ENCODE results near the gene CDK11B. TPM values are rescaled to one million over a fixed set of nuclear protein-coding genes. Genes with fewer than 3 reads are reported as not detected.

The CDK11B gene
- total and polyA plus RNA-seq, 3 experiments from 2014 or later = 18.3 to 45.6 (median 42.2) TPM

DNA sequence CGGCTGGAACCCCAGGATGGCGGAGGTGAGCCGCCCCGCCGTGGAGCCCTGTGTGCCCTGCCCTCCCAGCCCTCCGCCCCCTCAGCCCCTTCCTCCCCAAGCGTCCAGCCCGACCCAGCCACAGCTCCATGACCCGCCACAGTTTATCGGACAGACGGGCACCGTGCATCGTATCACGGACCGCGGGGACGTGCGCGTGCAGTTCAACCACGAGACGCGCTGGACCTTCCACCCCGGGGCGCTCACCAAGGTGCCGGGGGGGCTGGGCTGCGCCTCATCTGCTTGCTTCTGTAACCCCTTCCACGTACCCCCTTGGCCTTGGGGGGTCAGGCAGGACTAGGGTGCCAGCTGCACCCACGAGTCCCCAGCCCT, 33.4 kb downstream of the CDK11B start:
- no peaks in the 10 kb centered on the region for H3K9me3 ChIP-seq (ENCODE audit: low read length)
- ChIA-PET CTCF (interaction anchor here (0.6 kb wide), 1 partner anchor 123 kb away, joined by 3 read pairs; no protein-coding TSS in a partner anchor), POLR2A (interaction anchor here (2.3 kb wide), 1 partner anchor 10 kb away, joined by 21 read pairs; the partner anchor contains the start of gene MIB2)
- no peak overlapping the region for H3K4me3 ChIP-seq (ENCODE audit: low read length)
- Mint-ChIP-seq H3K27me3 (peaks cover 0 to 4% of the 10 kb centered on the region in 2 donors), H3K27ac (no peak overlapping the region), H3K4me3 (no peak overlapping the region), H3K4me1 (peaks cover 7 to 24% (median 10%) of the 10 kb centered on the region in 3 donors), H3K36me3 (peaks cover 0 to 2% (median 0%) of the 10 kb centered on the region in 3 donors), H3K9me3 (peaks cover 0 to 2% (median 0%) of the 10 kb centered on the region in 5 donors)
- H3K27ac ChIP-seq (ENCODE audit: low read depth, low read length) = no peak overlapping the region
- H3K4me1 ChIP-seq (ENCODE audit: insufficient read depth, low read length) = no peaks in the 10 kb centered on the region
- no peaks in the 10 kb centered on the region for H3K27me3 ChIP-seq (ENCODE audit: insufficient read depth, low read length, poor library complexity, severe bottlenecking)
- peak in 1 of 5 donors; percentile 44 for DNase-seq
- no peaks in the 10 kb centered on the region for H3K36me3 ChIP-seq (ENCODE audit: insufficient read depth, low read length)

DNA sequence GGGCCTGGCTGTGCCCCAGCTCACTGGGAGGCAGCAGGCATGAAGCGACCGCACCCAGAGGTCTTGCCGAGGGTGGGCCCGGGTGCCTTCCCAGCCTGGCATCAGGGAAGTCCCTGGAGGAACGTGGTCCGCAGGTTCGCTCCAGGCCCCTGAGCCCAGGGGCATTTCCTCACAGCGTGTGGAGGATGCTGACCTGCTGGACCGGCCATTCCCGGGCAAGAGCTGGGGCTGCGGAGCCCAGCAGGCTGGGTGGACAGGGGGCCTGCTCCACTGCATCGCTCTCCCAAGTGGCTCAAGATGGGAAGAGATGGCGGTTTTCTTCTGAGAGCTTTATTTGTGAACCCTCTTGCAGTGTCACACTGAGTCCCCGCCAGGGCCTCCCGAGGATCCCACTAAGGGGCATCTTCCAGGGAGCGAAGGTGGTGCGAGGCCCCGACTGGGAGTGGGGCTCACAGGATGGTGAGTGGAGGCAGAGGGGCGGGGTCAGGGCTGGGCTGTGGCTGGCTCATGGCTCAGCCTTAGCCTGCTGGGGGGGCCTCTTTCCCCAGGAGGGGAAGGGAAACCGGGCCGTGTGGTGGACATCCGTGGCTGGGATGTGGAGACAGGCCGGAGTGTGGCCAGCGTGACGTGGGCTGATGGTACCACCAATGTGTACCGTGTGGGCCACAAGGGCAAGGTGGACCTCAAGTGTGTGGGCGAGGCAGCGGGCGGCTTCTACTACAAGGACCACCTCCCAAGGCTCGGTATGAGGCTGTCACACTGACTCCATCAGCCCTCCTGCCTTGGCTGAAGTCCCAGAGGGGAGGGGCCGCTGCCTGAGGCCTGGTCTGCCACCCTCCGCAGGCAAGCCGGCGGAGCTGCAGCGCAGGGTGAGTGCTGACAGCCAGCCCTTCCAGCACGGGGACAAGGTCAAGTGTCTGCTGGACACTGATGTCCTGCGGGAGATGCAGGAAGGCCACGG, 34.1 kb downstream of the CDK11B start:
- Mint-ChIP-seq H3K4me3 (no peak overlapping the region), H3K36me3 (no peaks in the 10 kb centered on the region), H3K9me3 (no peaks in the 10 kb centered on the region), H3K4me1 (peaks cover under 1 to 21% (median 8%) of the 10 kb centered on the region in 3 donors), H3K27ac (peak overlapping the region in 1 of 8 donors; percentile 57), H3K27me3 (peaks cover 0 to 2% of the 10 kb centered on the region in 2 donors)
- Histone ChIP-seq H3K4me3 (ENCODE audit: low read length) (no peak overlapping the region), H3K27ac (ENCODE audit: low read depth, low read length) (no peak overlapping the region), H3K27me3 (ENCODE audit: insufficient read depth, low read length, poor library complexity, severe bottlenecking) (no peaks in the 10 kb centered on the region), H3K4me1 (ENCODE audit: insufficient read depth, low read length) (no peaks in the 10 kb centered on the region), H3K36me3 (ENCODE audit: insufficient read depth, low read length) (no peaks in the 10 kb centered on the region), H3K9me3 (ENCODE audit: low read length) (no peaks in the 10 kb centered on the region)
- POLR2A ChIA-PET = interaction anchor here (2.3 kb wide), 1 partner anchor 10 kb away, joined by 21 read pairs; the partner anchor contains the start of gene MIB2
- CTCF ChIA-PET = no interaction called here
- peak in 1 of 5 donors; percentile 47 for DNase-seq

DNA sequence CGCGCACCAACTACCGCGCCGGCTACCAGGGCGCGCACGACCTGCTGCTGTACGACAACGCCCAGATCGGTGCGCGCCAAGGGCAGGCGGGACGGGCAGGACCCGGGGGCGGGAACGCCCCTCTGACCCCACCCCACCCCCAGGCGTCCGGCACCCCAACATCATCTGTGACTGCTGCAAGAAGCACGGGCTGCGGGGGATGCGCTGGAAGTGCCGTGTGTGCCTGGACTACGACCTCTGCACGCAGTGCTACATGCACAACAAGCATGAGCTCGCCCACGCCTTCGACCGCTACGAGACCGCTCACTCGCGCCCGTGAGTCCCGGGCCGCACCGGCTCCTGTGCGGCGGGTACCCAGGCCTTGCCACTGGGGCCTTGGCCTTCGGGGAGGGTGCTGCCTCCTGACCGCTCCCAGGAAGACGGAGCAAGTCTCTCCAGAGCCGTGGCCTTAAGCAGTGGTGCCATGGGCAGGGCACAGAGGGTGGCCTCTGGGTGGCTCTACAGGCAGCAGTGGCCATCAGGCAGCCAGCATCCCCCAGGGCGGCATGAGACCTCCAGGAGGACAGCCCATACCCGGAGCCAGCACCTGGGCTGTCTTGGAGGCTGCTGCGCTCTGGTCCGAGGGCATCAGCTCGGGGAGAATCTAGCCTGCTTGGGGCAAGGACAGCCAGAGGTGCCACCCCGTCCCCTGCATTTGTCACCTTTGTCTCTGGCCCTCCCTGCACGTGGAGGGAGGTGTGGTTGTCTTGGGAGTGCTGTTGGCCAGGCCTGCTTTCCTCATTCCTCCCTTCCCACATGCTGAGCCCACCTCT, 35.0 kb downstream of the CDK11B start:
- Mint-ChIP-seq H3K36me3 (no peaks in the 10 kb centered on the region), H3K27me3 (peaks cover 0 to 2% of the 10 kb centered on the region in 2 donors), H3K27ac (peak overlapping the region in 1 of 8 donors; percentile 29), H3K9me3 (no peaks in the 10 kb centered on the region), H3K4me3 (no peak overlapping the region), H3K4me1 (peaks cover 0 to 21% (median 8%) of the 10 kb centered on the region in 3 donors)
- H3K4me1 ChIP-seq (ENCODE audit: insufficient read depth, low read length) = no peaks in the 10 kb centered on the region
- peak in 1 of 5 donors; percentile 45 for DNase-seq
- H3K27ac ChIP-seq (ENCODE audit: low read depth, low read length) = no peak overlapping the region
- ChIA-PET POLR2A (no interaction called here), CTCF (no interaction called here)
- H3K36me3 ChIP-seq (ENCODE audit: insufficient read depth, low read length) = no peaks in the 10 kb centered on the region
- no peak overlapping the region for H3K4me3 ChIP-seq (ENCODE audit: low read length)
- H3K9me3 ChIP-seq (ENCODE audit: low read length) = no peaks in the 10 kb centered on the region
- no peaks in the 10 kb centered on the region for H3K27me3 ChIP-seq (ENCODE audit: insufficient read depth, low read length, poor library complexity, severe bottlenecking)

DNA sequence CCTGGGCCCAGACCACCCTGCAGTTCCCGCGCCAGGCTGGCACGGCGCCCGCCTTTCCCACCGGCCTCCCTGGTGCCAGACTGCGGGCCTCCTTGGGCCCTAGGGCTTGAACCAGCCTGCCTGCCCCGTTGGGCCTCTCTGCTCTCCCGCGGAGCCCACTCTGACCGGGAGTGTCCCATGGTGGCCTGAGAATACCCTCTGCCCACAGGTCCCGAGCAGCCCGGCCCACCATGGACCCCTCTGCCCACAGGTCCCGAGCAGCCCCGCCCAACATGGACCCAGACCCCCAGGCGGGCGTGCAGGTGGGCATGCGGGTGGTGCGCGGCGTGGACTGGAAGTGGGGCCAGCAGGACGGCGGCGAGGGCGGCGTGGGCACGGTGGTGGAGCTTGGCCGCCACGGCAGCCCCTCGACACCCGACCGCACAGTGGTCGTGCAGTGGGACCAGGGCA, 35.6 kb downstream of the CDK11B start:
- Mint-ChIP-seq H3K27me3 (peaks cover 0 to 2% of the 10 kb centered on the region in 2 donors), H3K36me3 (no peaks in the 10 kb centered on the region), H3K27ac (no peak overlapping the region), H3K4me1 (peaks cover 0 to 18% (median 8%) of the 10 kb centered on the region in 3 donors), H3K4me3 (peak overlapping the region in 1 of 7 donors; percentile 83), H3K9me3 (no peaks in the 10 kb centered on the region)
- H3K36me3 ChIP-seq (ENCODE audit: insufficient read depth, low read length) = no peaks in the 10 kb centered on the region
- CTCF ChIA-PET = no interaction called here
- H3K27ac ChIP-seq (ENCODE audit: low read depth, low read length) = no peak overlapping the region
- POLR2A ChIA-PET = no interaction called here
- no peaks in the 10 kb centered on the region for H3K27me3 ChIP-seq (ENCODE audit: insufficient read depth, low read length, poor library complexity, severe bottlenecking)
- H3K4me3 ChIP-seq (ENCODE audit: low read length) = no peak overlapping the region
- no peaks in the 10 kb centered on the region for H3K9me3 ChIP-seq (ENCODE audit: low read length)
- peak in 1 of 5 donors; percentile 41 for DNase-seq
- no peaks in the 10 kb centered on the region for H3K4me1 ChIP-seq (ENCODE audit: insufficient read depth, low read length)

DNA sequence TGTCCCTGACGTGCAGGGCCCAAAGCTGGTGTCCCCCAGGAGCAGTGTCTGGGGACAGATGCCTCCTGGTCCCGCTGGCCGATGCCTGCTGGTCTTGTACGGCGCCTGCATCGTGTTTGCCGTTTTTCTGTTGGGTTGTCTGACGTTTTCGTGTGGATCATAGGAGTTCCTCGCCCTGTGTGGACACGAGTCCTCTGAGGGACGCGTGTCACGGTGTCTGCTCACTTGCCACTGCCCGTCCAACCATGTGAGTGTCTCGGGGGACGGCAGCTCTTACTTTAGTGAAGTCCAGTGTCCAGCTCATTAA, 36.1 kb downstream of the CDK11B start:
- Histone ChIP-seq H3K36me3 (ENCODE audit: insufficient read depth, low read length) (peaks cover under 1% of the 10 kb centered on the region), H3K27me3 (ENCODE audit: insufficient read depth, low read length, poor library complexity, severe bottlenecking) (no peaks in the 10 kb centered on the region), H3K27ac (ENCODE audit: low read depth, low read length) (no peak overlapping the region), H3K4me1 (ENCODE audit: insufficient read depth, low read length) (no peaks in the 10 kb centered on the region), H3K4me3 (ENCODE audit: low read length) (no peak overlapping the region), H3K9me3 (ENCODE audit: low read length) (no peaks in the 10 kb centered on the region)
- Mint-ChIP-seq H3K4me3 (peak overlapping the region in 1 of 7 donors; percentile 83), H3K4me1 (peaks cover 0 to 18% (median 8%) of the 10 kb centered on the region in 3 donors), H3K27ac (peak overlapping the region in 2 of 8 donors; percentile 22 to 62), H3K9me3 (no peaks in the 10 kb centered on the region), H3K36me3 (peaks cover 0 to 2% (median 0%) of the 10 kb centered on the region in 3 donors), H3K27me3 (peaks cover 0 to 2% of the 10 kb centered on the region in 2 donors)
- CTCF ChIA-PET = no interaction called here
- POLR2A ChIA-PET = no interaction called here
- peak in 1 of 5 donors; percentile 40 for DNase-seq

DNA sequence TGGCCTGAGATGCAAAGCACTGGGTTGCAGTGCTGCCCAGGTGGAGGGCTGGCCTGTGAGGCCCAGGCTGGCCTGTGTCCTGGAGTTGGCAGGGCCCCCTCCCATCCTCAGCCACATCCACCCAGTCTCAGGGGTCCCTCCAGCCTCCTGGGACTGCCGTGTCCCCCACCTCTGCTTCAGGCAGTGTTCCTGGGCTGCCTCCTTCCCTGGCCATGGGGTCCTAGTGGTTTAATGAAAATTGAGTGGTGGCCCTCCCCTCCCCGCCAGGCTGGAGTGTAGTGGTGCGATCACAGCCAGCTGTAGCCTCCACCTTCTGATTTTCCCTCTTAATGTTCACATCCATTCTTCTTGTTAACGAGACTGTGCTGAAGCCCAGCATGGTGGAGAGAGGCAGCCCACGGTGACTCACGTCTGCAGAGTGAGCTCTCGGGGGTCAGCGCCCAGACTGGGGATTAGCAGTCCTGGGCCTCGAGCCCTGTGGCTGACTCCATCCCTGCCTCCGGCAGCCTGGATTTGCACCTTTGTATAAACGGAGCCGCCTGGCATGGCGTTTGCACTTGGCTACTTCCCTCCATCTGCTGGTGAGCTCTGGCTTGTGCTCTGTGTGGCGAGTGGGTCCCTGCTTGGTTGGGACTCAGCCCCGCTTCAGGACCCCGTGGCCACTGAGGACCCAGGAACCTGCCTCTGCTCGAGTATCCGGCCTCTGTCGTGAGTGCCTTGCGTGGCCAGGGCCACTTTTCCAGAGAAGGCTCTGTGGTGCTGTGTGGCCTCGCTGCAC, 36.6 kb downstream of the CDK11B start:
- no peaks in the 10 kb centered on the region for H3K9me3 ChIP-seq (ENCODE audit: low read length)
- H3K4me3 ChIP-seq (ENCODE audit: low read length) = no peak overlapping the region
- peaks cover 5% of the 10 kb centered on the region for H3K4me1 ChIP-seq (ENCODE audit: insufficient read depth, low read length)
- no peak overlapping the region for H3K27ac ChIP-seq (ENCODE audit: low read depth, low read length)
- peaks cover 0 to 6% (median 0%) of the 10 kb centered on the region in 3 donors for H3K36me3 Mint-ChIP-seq
- ChIA-PET POLR2A (interaction anchor here (1.2 kb wide), 1 partner anchor 7 kb away, joined by 4 read pairs; no protein-coding TSS in a partner anchor), CTCF (interaction anchor here (1.5 kb wide), 1 partner anchor 44 kb away, joined by 4 read pairs; no protein-coding TSS in a partner anchor)
- peak overlapping the region in 1 of 7 donors; percentile 83 for H3K4me3 Mint-ChIP-seq
- peaks cover 0 to 2% (median 0%) of the 10 kb centered on the region in 5 donors for H3K9me3 Mint-ChIP-seq
- DNase-seq = peak in 1 of 5 donors; percentile 39
- H3K4me1 Mint-ChIP-seq = peaks cover 0 to 23% (median 8%) of the 10 kb centered on the region in 3 donors
- H3K27me3 ChIP-seq (ENCODE audit: insufficient read depth, low read length, poor library complexity, severe bottlenecking) = no peaks in the 10 kb centered on the region
- H3K27ac Mint-ChIP-seq = peak overlapping the region in 3 of 8 donors; percentile 22 to 84 (median 62)
- peaks cover 4% of the 10 kb centered on the region for H3K36me3 ChIP-seq (ENCODE audit: insufficient read depth, low read length)
- peaks cover 0 to 2% of the 10 kb centered on the region in 2 donors for H3K27me3 Mint-ChIP-seq
